Measurements from ENCODE around the gene CRYBG1.

GRCh38 chr6:106431972-106432371, 71.5 kb downstream of the CRYBG1 start:
- TF ChIP-seq CTCF (IDR thresholded peaks at IDR 0.05 in 2 of 3, conservative IDR thresholded peaks at IDR 0.05 in 1 of 3; ENCODE audit: borderline replicate concordance in 1 of 3, insufficient read depth in 1 of 3, low read depth in 2 of 3, low read length in 2 of 3): no peak
- TF ChIP-seq EZH2 (IDR thresholded peaks at IDR 0.05): no peak
- no peak for TF ChIP-seq POLR2A (IDR thresholded peaks at IDR 0.05; ENCODE audit: borderline replicate concordance, extremely low read depth, insufficient read depth, insufficient read length)

Data from HCT116 (cell line).